Thyroid gland (tissue), 4 donors: ENCODE data around the gene BUD13. TPM values are rescaled to one million over a fixed set of nuclear protein-coding genes. Genes with fewer than 3 reads are reported as not detected.
"Not testable (repeated sequence)": the region's sequence is repeated elsewhere in the genome, so short reads cannot be mapped to it uniquely, and the experiment has no call there.

ENCODE experiments used
- DNase-seq, 2 donors: peaks; one replicate each; pipeline ENCODE4 v3.0.0-alpha.2; 2019
- H3K27ac ChIP-seq, 3 donors: fragments of 200-600 bp; sonication (generic); 1 replicate in 2 of 3; 2 replicates in 1 of 3; pipeline ENCODE4 v1.5.1; 2016 to 2019; ENCODE audit warnings: mild to moderate bottlenecking in 1 of 3, moderate library complexity in 1 of 3
- H3K27me3 ChIP-seq: fragments of 200-600 bp; sonication (generic); one replicate; pipeline ENCODE4 v1.5.1; 2019
- H3K36me3 ChIP-seq, 2 donors: fragments of 200-600 bp; sonication (generic); one replicate each; pipeline ENCODE4 v1.5.1; 2016 to 2019
- H3K4me1 ChIP-seq, 2 donors: fragments of 200-600 bp; sonication (generic); one replicate each; pipeline ENCODE4 v1.5.1; 2017 to 2019
- H3K4me3 ChIP-seq, 3 donors: fragments of 200-600 bp; sonication (generic); replicated peaks in 1 of 3; 1 replicate in 2 of 3; 2 replicates in 1 of 3; pipeline ENCODE4 v1.5.1; 2016; ENCODE audit warnings: mild to moderate bottlenecking in 1 of 3
- H3K9me3 ChIP-seq: fragments of 200-600 bp; sonication (generic); one replicate; pipeline ENCODE4 v1.5.1; 2017
- CTCF ChIP-seq, 6 experiments: fragments of 200-600 bp in 3 of 6; fragments of 450-650 bp in 3 of 6; sonication (generic) in 3 of 6; IDR thresholded peaks; one replicate each; pipeline ENCODE4 v1.5.1; 2016 to 2019; ENCODE audit warnings: antibody characterized with exemption in 6 of 6, mild to moderate bottlenecking in 2 of 6, inconsistent platforms in 1 of 6, moderate library complexity in 1 of 6
- POLR2A ChIP-seq, 2 donors: fragments of 450-650 bp; IDR thresholded peaks; one replicate each; pipeline ENCODE4 v1.6.1; 2017; ENCODE audit warnings: antibody characterized with exemption in 2 of 2, mild to moderate bottlenecking in 2 of 2, moderate library complexity in 1 of 2
- WGBS, 2 donors: methylation state at CpG; one replicate each; pipeline ENCODE4 v1.1.5; 2017; 5-methylcytosine and 5-hydroxymethylcytosine counted together
- intact Hi-C: fragments of 100-400 bp; cut with DNase I; formaldehyde crosslinking; loops from one replicate; pipeline ENCODE4 v1.15.1; 2023
- total RNA-seq, 4 donors: library from RNA; depleted of rRNA; stranded (reverse); fragments of >200 nt; gene quantifications; one replicate each; pipeline ENCODE4 v1.2.3, GENCODE V29; 2016

The BUD13 gene
- total RNA-seq, 4 donors from 2014 or later: 15.2 to 18.7 (median 17.8) TPM

GRCh38 chr11:116771935-116772334 is 852 bp downstream of the BUD13 start:
- intact Hi-C loops: no loop called here
- H3K27ac ChIP-seq: no peak overlapping the region
- 13 to 18% methylated on average over 2 of the region's 2 CpGs for WGBS, 2 donors

GRCh38 chr11:116762132-116762531 is 10.7 kb downstream of the BUD13 start:
- intact Hi-C loops: no loop called here
- Histone ChIP-seq H3K9me3 (no peaks in the 10 kb centered on the region), H3K4me3 (no peak overlapping the region), H3K4me1 (no peaks in the 10 kb centered on the region), H3K27ac (no peak overlapping the region), H3K36me3 (peaks cover 25 to 60% of the 10 kb centered on the region in 2 donors), H3K27me3 (no peaks in the 10 kb centered on the region)
- DNase-seq: no peak
- 91 to 95% methylated on average over 2 of the region's 2 CpGs for WGBS, 2 donors
- TF ChIP-seq POLR2A (IDR thresholded peaks at IDR 0.05): no peak
- TF ChIP-seq CTCF (IDR thresholded peaks at IDR 0.05): no peak

More at GRCh38 chr11:116771935-116772334, 852 bp downstream of the BUD13 start:
- peaks cover 19 to 23% of the 10 kb centered on the region in 2 donors for H3K4me1 ChIP-seq
- H3K9me3 ChIP-seq: no peaks in the 10 kb centered on the region
- H3K36me3 ChIP-seq: peaks cover 0 to 4% of the 10 kb centered on the region in 2 donors
- TF ChIP-seq POLR2A (IDR thresholded peaks at IDR 0.05): no peak
- TF ChIP-seq CTCF (IDR thresholded peaks at IDR 0.05): no peak
- DNase-seq: no peak
- H3K4me3 ChIP-seq: peak overlapping the region; percentile 54 to 100 (median 80)
- H3K27me3 ChIP-seq: no peaks in the 10 kb centered on the region

- peaks cover 34 to 59% of the 10 kb centered on the region in 2 donors for H3K36me3 ChIP-seq
- H3K27ac ChIP-seq, intact Hi-C loops, H3K9me3 ChIP-seq, H3K4me1 ChIP-seq, H3K27me3 ChIP-seq, DNase-seq, H3K4me3 ChIP-seq: not testable (repeated sequence)
- WGBS, 2 donors: 90 to 95% methylated on average over 8 of the region's 8 CpGs
Observed at GRCh38 chr11:116756044-116756443, 16.7 kb downstream of the BUD13 start.

GRCh38 chr11:116750070-116750718 is 22.6 kb downstream of the BUD13 start:
- Histone ChIP-seq H3K9me3 (no peaks in the 10 kb centered on the region), H3K27ac (no peak overlapping the region), H3K4me3 (no peak overlapping the region), H3K36me3 (peaks cover 21 to 30% of the 10 kb centered on the region in 2 donors), H3K27me3 (no peaks in the 10 kb centered on the region), H3K4me1 (no peaks in the 10 kb centered on the region)
- intact Hi-C loops: no loop called here
- no peak for DNase-seq
- WGBS, 2 donors: 96 to 97% methylated on average over 2 of the region's 2 CpGs
- TF ChIP-seq POLR2A (IDR thresholded peaks at IDR 0.05) (no peak), CTCF (IDR thresholded peaks at IDR 0.05) (no peak)

GRCh38 chr11:116742104-116742503 is 30.7 kb downstream of the BUD13 start:
- TF ChIP-seq POLR2A (IDR thresholded peaks at IDR 0.05): no peak
- TF ChIP-seq CTCF (IDR thresholded peaks at IDR 0.05): no peak
- no peak for DNase-seq
- WGBS, 2 donors: 71 to 81% methylated on average over 6 of the region's 6 CpGs
- Histone ChIP-seq H3K27me3 (no peaks in the 10 kb centered on the region), H3K27ac (no peak overlapping the region), H3K4me1 (peaks cover 11 to 14% of the 10 kb centered on the region in 2 donors), H3K4me3 (no peak overlapping the region), H3K9me3 (no peaks in the 10 kb centered on the region), H3K36me3 (peaks cover 3 to 6% of the 10 kb centered on the region in 2 donors)
- intact Hi-C loops: no loop called here
